B cell (primary cell): Measurements from ENCODE around the gene ZBTB5. TPM values are rescaled to one million over a fixed set of nuclear protein-coding genes. Genes with fewer than 3 reads are reported as not detected.

ENCODE experiments used
- ATAC-seq: fragments of 200-7000 bp; cut with Tn5 transposase; one replicate; pipeline ENCODE4 v1.10.0; 2021; ENCODE audit warnings: low read depth, mild to moderate bottlenecking, moderate number of reproducible peaks, moderate library complexity
- CTCF ChIA-PET: fragments of 350-600 bp; sonication (Branson Sonifier 250); formaldehyde crosslinking; loops from one replicate; lab custom pipeline; 2021; ENCODE audit warnings: antibody characterized with exemption, inconsistent platforms; lab: Charles Lee
- POLR2A ChIA-PET: fragments of 350-600 bp; sonication (Branson Sonifier 250); formaldehyde crosslinking; loops from one replicate; lab custom pipeline; 2021; ENCODE audit warnings: antibody characterized with exemption; lab: Charles Lee
- DNase-seq: peaks from one replicate; pipeline ENCODE4 v3.0.0; 2013
- H2AFZ ChIP-seq: 2 replicates; pipeline ENCODE4 v1.6.1; 2012; ENCODE audit warnings: mild to moderate bottlenecking, low read depth, low read length; ENCODE audit not compliant: insufficient read depth, poor library complexity, severe bottlenecking
- H3K27ac ChIP-seq, 2 donors: 1 replicate in 1 of 2; 2 replicates in 1 of 2; pipeline ENCODE4 v1.5.1; 2012 to 2013; ENCODE audit warnings: low read length in 2 of 2, mild to moderate bottlenecking in 2 of 2, moderate library complexity in 1 of 2
- H3K27me3 ChIP-seq, 4 experiments: fragments of 200-600 bp in 1 of 4; sonication (generic) in 1 of 4; replicated peaks in 1 of 4; 1 replicate in 2 of 4; 2 replicates in 2 of 4; pipeline versions ENCODE4 v1.6.1 to v1.7.0; 2013 to 2016; ENCODE audit warnings: low read length in 3 of 4, mild to moderate bottlenecking in 2 of 4, mixed read lengths in 1 of 4, moderate library complexity in 1 of 4; ENCODE audit not compliant: insufficient read depth in 4 of 4, control insufficient read depth in 3 of 4; ENCODE audit errors: control extremely low read depth in 1 of 4
- H3K36me3 ChIP-seq, 2 experiments: replicated peaks in 1 of 2; 1 replicate in 1 of 2; 2 replicates in 1 of 2; pipeline versions ENCODE4 v1.6.1 to v1.7.1; 2013; ENCODE audit warnings: low read length in 1 of 2; ENCODE audit not compliant: insufficient read depth in 2 of 2, control insufficient read depth in 1 of 2; ENCODE audit errors: control extremely low read depth in 1 of 2, extremely low read depth in 1 of 2
- H3K4me1 ChIP-seq, 2 donors: fragments of 200-600 bp in 1 of 2; sonication (generic) in 1 of 2; 1 replicate in 1 of 2; 2 replicates in 1 of 2; pipeline versions ENCODE4 v1.5.1 to v1.6.1; 2013 to 2017; ENCODE audit warnings: low read length in 2 of 2; ENCODE audit not compliant: control insufficient read depth in 2 of 2, insufficient read depth in 2 of 2
- H3K4me2 ChIP-seq: replicated peaks from 2 replicates; pipeline ENCODE3; 2012; ENCODE audit warnings: mild to moderate bottlenecking, low read depth, low read length; ENCODE audit not compliant: poor library complexity, severe bottlenecking
- H3K4me3 ChIP-seq, 5 experiments: fragments of 200-600 bp in 1 of 5; sonication (generic) in 1 of 5; 1 replicate in 3 of 5; 2 replicates in 2 of 5; pipeline versions ENCODE4 v1.5.1 to v1.7.0; 2011 to 2016; ENCODE audit warnings: low read length in 4 of 5, mild to moderate bottlenecking in 4 of 5, low read depth in 2 of 5, control low read depth in 1 of 5, moderate library complexity in 1 of 5; ENCODE audit not compliant: insufficient read depth in 1 of 5; ENCODE audit errors: control extremely low read depth in 1 of 5, extremely low read depth in 1 of 5
- H3K79me2 ChIP-seq: fragments of 200-600 bp; sonication (generic); one replicate; pipeline ENCODE4 v1.6.0; 2016; ENCODE audit warnings: low read length; ENCODE audit not compliant: control insufficient read depth, insufficient read depth
- H3K9ac ChIP-seq: fragments of 200-600 bp; sonication (generic); 2 replicates; pipeline ENCODE4 v1.6.1; 2017; ENCODE audit warnings: mild to moderate bottlenecking, low read length, moderate library complexity
- H3K9me3 ChIP-seq, 3 donors: one replicate each; pipeline versions ENCODE4 v1.6.1 to v1.7.1; 2013; ENCODE audit warnings: low read length in 2 of 3; ENCODE audit not compliant: control insufficient read depth in 2 of 3, insufficient read depth in 1 of 3; ENCODE audit errors: control extremely low read depth in 1 of 3
- H4K20me1 ChIP-seq: 2 replicates; pipeline ENCODE4 v1.6.0; 2012; ENCODE audit warnings: mild to moderate bottlenecking, low read length; ENCODE audit not compliant: insufficient read depth, control insufficient read depth, poor library complexity, severe bottlenecking
- H3K27ac Mint-ChIP-seq: one replicate; pipeline ENCODE4 v1.8.0; 2021; ENCODE audit warnings: mixed read lengths
- H3K27me3 Mint-ChIP-seq: one replicate; pipeline ENCODE4 v1.8.0; 2021; ENCODE audit warnings: mixed read lengths
- H3K4me1 Mint-ChIP-seq: one replicate; pipeline ENCODE4 v1.8.0; 2021; ENCODE audit warnings: mixed read lengths
- H3K4me3 Mint-ChIP-seq: one replicate; pipeline ENCODE4 v1.8.0; 2021; ENCODE audit warnings: mixed read lengths
- H3K9me3 Mint-ChIP-seq: one replicate; pipeline ENCODE4 v1.8.0; 2022; ENCODE audit warnings: mixed read lengths; ENCODE audit not compliant: insufficient read depth
- EZH2 ChIP-seq: IDR thresholded peaks from 2 replicates; pipeline ENCODE4 v1.6.1; 2012; ENCODE audit warnings: borderline replicate concordance, low read depth, mild to moderate bottlenecking, moderate library complexity, low read length; ENCODE audit not compliant: insufficient read depth, poor library complexity, severe bottlenecking
- WGBS: methylation state at CpG from one replicate; pipeline ENCODE4 v1.1.5; 2013; ENCODE audit warnings: missing lambda C conversion rate; ENCODE audit not compliant: insufficient coverage; 5-methylcytosine and 5-hydroxymethylcytosine counted together
- intact Hi-C: fragments of 100-400 bp; cut with micrococcal nuclease; formaldehyde crosslinking; loops from one replicate; pipeline ENCODE4 v1.10.0; 2022
- polyA plus RNA-seq: library from polyadenylated mRNA; depleted of rRNA; stranded (reverse); fragments of >200 nt; gene quantifications from 2 replicates; pipeline ENCODE4 v1.2.3, GENCODE V29; 2012
- total RNA-seq, 2 donors: library from RNA; stranded (reverse); fragments of 120-200 nt in 1 of 2; gene quantifications; 1 replicate in 1 of 2; 2 replicates in 1 of 2; pipeline versions ENCODE4 v1.2.3 to v1.2.4, GENCODE V29; 2013 to 2022
- TF ChIP-seq, protein P1 (sequence below): fragments of 200-600 bp; IDR thresholded peaks from one replicate; pipeline ENCODE4 v1.8.0; 2022; ENCODE audit warnings: antibody characterized with exemption, mild to moderate bottlenecking

The ZBTB5 gene
- total and polyA plus RNA-seq, 2 donors (not counting 1 experiment from before 2014, with no cell fraction given), result 12.8 to 27.6 TPM

GRCh38 chr9:37392272-37392671 lies 73.0 kb downstream of the ZBTB5 start:
- no peaks in the 10 kb centered on the region for H3K9me3 Mint-ChIP-seq
- WGBS, result no CpG with 5 or more reads among the region's 8 CpGs
- H3K27ac Mint-ChIP-seq, result no peak overlapping the region
- intact Hi-C loops, result no loop called here
- no peak overlapping the region for H3K4me3 Mint-ChIP-seq
- ATAC-seq (no peak), DNase-seq (no peak)
- no peak overlapping the region for H3K9ac ChIP-seq
- no peaks in the 10 kb centered on the region for H3K79me2 ChIP-seq
- H3K9me3 ChIP-seq, result peaks cover 0 to 7% (median 0%) of the 10 kb centered on the region in 3 donors
- no peaks in the 10 kb centered on the region for H4K20me1 ChIP-seq
- peaks cover 18 to 33% of the 10 kb centered on the region in 2 donors for H3K4me1 ChIP-seq
- no peaks in the 10 kb centered on the region for H3K27me3 Mint-ChIP-seq
- ChIA-PET CTCF (interaction anchor here (0.8 to 12.2 kb wide), 5 partner anchors 11 to 1179 kb away, joined by 3 to 139 read pairs (median 3); no protein-coding TSS in a partner anchor), POLR2A (interaction anchor here (0.6 to 0.7 kb wide), 3 partner anchors 68 to 119 kb away, joined by 3 to 4 read pairs (median 3); no protein-coding TSS in a partner anchor)
- H2AFZ ChIP-seq, result no peak overlapping the region
- H3K27ac ChIP-seq, result no peak overlapping the region
- peaks cover 46% of the 10 kb centered on the region for H3K4me1 Mint-ChIP-seq
- no peak overlapping the region for H3K4me2 ChIP-seq
- no peak overlapping the region for H3K4me3 ChIP-seq
- no peaks in the 10 kb centered on the region for H3K36me3 ChIP-seq
- TF ChIP-seq EZH2, result no peak
- TF ChIP-seq, protein P1, sequence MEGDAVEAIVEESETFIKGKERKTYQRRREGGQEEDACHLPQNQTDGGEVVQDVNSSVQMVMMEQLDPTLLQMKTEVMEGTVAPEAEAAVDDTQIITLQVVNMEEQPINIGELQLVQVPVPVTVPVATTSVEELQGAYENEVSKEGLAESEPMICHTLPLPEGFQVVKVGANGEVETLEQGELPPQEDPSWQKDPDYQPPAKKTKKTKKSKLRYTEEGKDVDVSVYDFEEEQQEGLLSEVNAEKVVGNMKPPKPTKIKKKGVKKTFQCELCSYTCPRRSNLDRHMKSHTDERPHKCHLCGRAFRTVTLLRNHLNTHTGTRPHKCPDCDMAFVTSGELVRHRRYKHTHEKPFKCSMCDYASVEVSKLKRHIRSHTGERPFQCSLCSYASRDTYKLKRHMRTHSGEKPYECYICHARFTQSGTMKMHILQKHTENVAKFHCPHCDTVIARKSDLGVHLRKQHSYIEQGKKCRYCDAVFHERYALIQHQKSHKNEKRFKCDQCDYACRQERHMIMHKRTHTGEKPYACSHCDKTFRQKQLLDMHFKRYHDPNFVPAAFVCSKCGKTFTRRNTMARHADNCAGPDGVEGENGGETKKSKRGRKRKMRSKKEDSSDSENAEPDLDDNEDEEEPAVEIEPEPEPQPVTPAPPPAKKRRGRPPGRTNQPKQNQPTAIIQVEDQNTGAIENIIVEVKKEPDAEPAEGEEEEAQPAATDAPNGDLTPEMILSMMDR, result no peak
- no peaks in the 10 kb centered on the region for H3K27me3 ChIP-seq

GRCh38 chr9:37390759-37391158 lies 74.5 kb downstream of the ZBTB5 start:
- TF ChIP-seq, protein P1, result peak; percentile 58
- TF ChIP-seq EZH2, result no peak
- Mint-ChIP-seq H3K4me3 (peak overlapping the region; percentile 56), H3K4me1 (peaks cover 55% of the 10 kb centered on the region), H3K27me3 (no peaks in the 10 kb centered on the region), H3K27ac (peak overlapping the region; percentile 60), H3K9me3 (no peaks in the 10 kb centered on the region)
- Histone ChIP-seq H3K4me2 (peak overlapping the region; percentile 50), H3K27ac (peak overlapping the region in 1 of 2 donors; percentile 52), H3K9ac (no peak overlapping the region), H3K9me3 (peaks cover 0 to 9% (median 0%) of the 10 kb centered on the region in 3 donors), H4K20me1 (no peaks in the 10 kb centered on the region), H3K4me3 (no peak overlapping the region), H3K4me1 (peaks cover 30 to 48% of the 10 kb centered on the region in 2 donors), H2AFZ (no peak overlapping the region), H3K79me2 (no peaks in the 10 kb centered on the region), H3K27me3 (no peaks in the 10 kb centered on the region), H3K36me3 (no peaks in the 10 kb centered on the region)
- DNase-seq, result peak; percentile 79
- ChIA-PET POLR2A (interaction anchor here (1.3 kb wide), 1 partner anchor 16 kb away, joined by 4 read pairs; no protein-coding TSS in a partner anchor), CTCF (interaction anchor here (0.6 to 12.2 kb wide), 11 partner anchors 9 to 518 kb away, joined by 3 to 139 read pairs (median 4); no protein-coding TSS in a partner anchor)
- intact Hi-C loops, result loop anchor here (1.0 kb wide), 1 partner anchor 15 kb away; no protein-coding TSS in a partner anchor
- ATAC-seq, result peak; percentile 66
- WGBS, result 31% methylated on average over 7 of the region's 7 CpGs
